HEK293T (cell line): ENCODE results near the gene ADCY1.

Experiments used
- ARNT ChIP-seq: fragments of 450-650 bp; IDR thresholded peaks from 2 replicates; pipeline ENCODE4 v1.6.1; 2017; ENCODE audit warnings: mild to moderate bottlenecking
- ELF4 ChIP-seq: fragments of 450-650 bp; IDR thresholded peaks from 2 replicates; pipeline ENCODE4 v1.6.1; 2017; ENCODE audit warnings: antibody characterized with exemption
- FOXA1 ChIP-seq: fragments of 450-650 bp; IDR thresholded peaks from 2 replicates; pipeline ENCODE4 v1.6.1; 2016; ENCODE audit warnings: mild to moderate bottlenecking
- FOXM1 ChIP-seq: fragments of 450-650 bp; IDR thresholded peaks from 2 replicates; pipeline ENCODE4 v1.6.1; 2017; ENCODE audit warnings: mild to moderate bottlenecking, borderline replicate concordance
- HDGF ChIP-seq: fragments of 450-650 bp; IDR thresholded peaks from 2 replicates; pipeline ENCODE4 v1.6.1; 2017; ENCODE audit warnings: antibody characterized with exemption, borderline replicate concordance
- L3MBTL2 ChIP-seq: fragments of 450-650 bp; conservative IDR thresholded peaks from 2 replicates; pipeline ENCODE4 v1.6.1; 2016; ENCODE audit warnings: mild to moderate bottlenecking
- NFRKB ChIP-seq: fragments of 450-650 bp; IDR thresholded peaks from 2 replicates; pipeline ENCODE4 v1.6.1; 2016; ENCODE audit warnings: mild to moderate bottlenecking, moderate library complexity
- SP1 ChIP-seq: fragments of 450-650 bp; IDR thresholded peaks from 2 replicates; pipeline ENCODE4 v1.6.1; 2017
- SUZ12 ChIP-seq: fragments of 450-650 bp; IDR thresholded peaks from 2 replicates; pipeline ENCODE4 v1.6.1; 2016; ENCODE audit warnings: mild to moderate bottlenecking
- TARDBP ChIP-seq: fragments of 450-650 bp; IDR thresholded peaks from 2 replicates; pipeline ENCODE4 v1.6.1; 2016
- TF ChIP-seq, protein P1 (sequence below): fragments of 450-650 bp; IDR thresholded peaks from 2 replicates; pipeline ENCODE4 v1.6.1; 2016

DNA sequence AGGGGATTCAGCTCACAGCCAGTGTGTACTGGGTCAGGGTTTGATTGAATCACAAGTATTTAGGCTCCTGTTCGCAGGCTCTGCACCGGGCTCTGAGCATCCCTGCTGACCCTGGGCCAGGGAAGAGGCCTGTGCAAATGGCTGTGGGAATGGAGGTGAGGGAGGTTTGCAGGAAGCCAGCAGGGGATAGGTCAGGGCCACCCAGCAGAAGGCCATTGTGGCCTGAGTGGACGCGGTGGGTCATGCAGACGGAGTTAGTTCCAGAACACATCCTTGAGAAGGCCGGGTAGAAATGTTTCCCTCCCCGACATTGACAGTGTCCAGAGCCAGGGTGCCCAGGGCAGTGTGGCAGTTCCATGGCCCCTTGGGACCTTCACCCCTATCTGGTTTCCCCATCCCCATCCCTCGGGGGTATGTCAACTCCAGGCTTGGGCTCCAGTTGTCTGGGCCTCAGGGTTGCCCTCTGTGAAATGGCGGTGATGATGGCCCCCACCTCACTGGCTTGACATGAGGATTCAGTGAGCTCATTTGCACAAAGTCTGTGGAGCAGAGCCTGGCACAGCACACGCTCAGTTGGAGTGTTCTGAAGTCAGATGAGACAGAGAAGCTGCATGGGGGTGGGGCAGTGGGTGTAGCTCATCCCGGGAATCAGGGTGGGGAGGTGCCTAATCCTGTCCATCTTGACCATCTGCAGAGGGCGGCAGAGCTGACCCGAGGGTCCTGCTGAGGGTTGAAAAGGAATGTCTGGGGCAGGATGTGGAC is 107.6 kb downstream of the ADCY1 start:
- TF ChIP-seq ELF4 (no peak), FOXA1 (no peak), SUZ12 (no peak), SP1 (no peak), HDGF (no peak), FOXM1 (no peak), ARNT (no peak), NFRKB (no peak), L3MBTL2 (no peak), TARDBP (no peak)
- TF ChIP-seq, protein P1, sequence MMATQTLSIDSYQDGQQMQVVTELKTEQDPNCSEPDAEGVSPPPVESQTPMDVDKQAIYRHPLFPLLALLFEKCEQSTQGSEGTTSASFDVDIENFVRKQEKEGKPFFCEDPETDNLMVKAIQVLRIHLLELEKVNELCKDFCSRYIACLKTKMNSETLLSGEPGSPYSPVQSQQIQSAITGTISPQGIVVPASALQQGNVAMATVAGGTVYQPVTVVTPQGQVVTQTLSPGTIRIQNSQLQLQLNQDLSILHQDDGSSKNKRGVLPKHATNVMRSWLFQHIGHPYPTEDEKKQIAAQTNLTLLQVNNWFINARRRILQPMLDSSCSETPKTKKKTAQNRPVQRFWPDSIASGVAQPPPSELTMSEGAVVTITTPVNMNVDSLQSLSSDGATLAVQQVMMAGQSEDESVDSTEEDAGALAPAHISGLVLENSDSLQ: no peak
